Chondrocyte (in vitro differentiated cells): ENCODE measurements around the gene ABCC3. TPM values are rescaled to one million over a fixed set of nuclear protein-coding genes. Genes with fewer than 3 reads are reported as not detected.
"Not testable (repeated sequence)": the region's sequence is repeated elsewhere in the genome, so short reads cannot be mapped to it uniquely, and the experiment has no call there.

Experiments used
- DNase-seq: peaks from one replicate; pipeline ENCODE4 v3.0.0; 2021; ENCODE audit warnings: mixed read lengths, low spot score
- H3K27ac Mint-ChIP-seq: one replicate; pipeline ENCODE4 v1.8.0; 2021; ENCODE audit warnings: mild to moderate bottlenecking, moderate library complexity, mixed read lengths; ENCODE audit not compliant: unreplicated experiment
- H3K27me3 Mint-ChIP-seq: 2 replicates; pipeline ENCODE4 v1.8.0; 2021; ENCODE audit warnings: low read depth, mixed read lengths
- H3K36me3 Mint-ChIP-seq: 2 replicates; pipeline ENCODE4 v1.8.0; 2021; ENCODE audit warnings: low read depth, mixed read lengths
- H3K4me1 Mint-ChIP-seq: 2 replicates; pipeline ENCODE4 v1.8.0; 2021; ENCODE audit warnings: low read depth, mild to moderate bottlenecking, mixed read lengths
- H3K4me3 Mint-ChIP-seq: one replicate; pipeline ENCODE4 v1.8.0; 2021; ENCODE audit warnings: mild to moderate bottlenecking, moderate library complexity, mixed read lengths; ENCODE audit not compliant: unreplicated experiment
- H3K9me3 Mint-ChIP-seq: 2 replicates; pipeline ENCODE4 v1.8.0; 2021; ENCODE audit warnings: low read depth, mixed read lengths
- CTCF ChIP-seq: fragments of 200-600 bp; sonication (generic); IDR thresholded peaks from 2 replicates; pipeline ENCODE4 v1.5.0; 2021; ENCODE audit warnings: antibody characterized with exemption, mild to moderate bottlenecking, moderate library complexity
- total RNA-seq: library from RNA; stranded (reverse); gene quantifications from 3 replicates; pipeline ENCODE4 v1.2.1, GENCODE V29; 2021

ABCC3 gene
- total RNA-seq, 1 donor from 2014 or later: 2.8 TPM

GRCh38 chr17:50679008-50679544, 44.4 kb downstream of the ABCC3 start:
- Mint-ChIP-seq H3K9me3 (no peaks in the 10 kb centered on the region), H3K4me3 (no peak overlapping the region), H3K27me3 (no peaks in the 10 kb centered on the region), H3K27ac (no peak overlapping the region), H3K36me3 (no peaks in the 10 kb centered on the region), H3K4me1 (peaks cover 9% of the 10 kb centered on the region)
- no peak for TF ChIP-seq CTCF
- DNase-seq: no peak

GRCh38 chr17:50680126-50680525, 45.4 kb downstream of the ABCC3 start:
- H3K4me3 Mint-ChIP-seq: no peak overlapping the region
- no peaks in the 10 kb centered on the region for H3K27me3 Mint-ChIP-seq
- H3K9me3 Mint-ChIP-seq: no peaks in the 10 kb centered on the region
- no peaks in the 10 kb centered on the region for H3K36me3 Mint-ChIP-seq
- DNase-seq: no peak
- no peak for TF ChIP-seq CTCF
- H3K27ac Mint-ChIP-seq: no peak overlapping the region
- peaks cover 9% of the 10 kb centered on the region for H3K4me1 Mint-ChIP-seq

- not testable (repeated sequence) for H3K36me3 Mint-ChIP-seq
These were observed 46.0 kb downstream of the ABCC3 start for GRCh38 chr17:50680543-50681262.

GRCh38 chr17:50681263-50682200, 46.9 kb downstream of the ABCC3 start:
- DNase-seq: no peak
- Mint-ChIP-seq H3K4me1 (peaks cover 14% of the 10 kb centered on the region), H3K4me3 (no peak overlapping the region)

More at GRCh38 chr17:50680543-50681262, 46.0 kb downstream of the ABCC3 start:
- not testable (repeated sequence) for H3K4me3 Mint-ChIP-seq, H3K9me3 Mint-ChIP-seq, H3K27me3 Mint-ChIP-seq, DNase-seq, H3K4me1 Mint-ChIP-seq
- peak overlapping the region; percentile 10 for H3K27ac Mint-ChIP-seq

GRCh38 chr17:50682441-50682840, 47.8 kb downstream of the ABCC3 start:
- Mint-ChIP-seq H3K27me3 (no peaks in the 10 kb centered on the region), H3K4me3 (no peak overlapping the region), H3K9me3 (no peaks in the 10 kb centered on the region), H3K4me1 (peaks cover 19% of the 10 kb centered on the region), H3K27ac (no peak overlapping the region), H3K36me3 (no peaks in the 10 kb centered on the region)
- no peak for DNase-seq
- no peak for TF ChIP-seq CTCF

More at GRCh38 chr17:50681263-50682200, 46.9 kb downstream of the ABCC3 start:
- Mint-ChIP-seq H3K27me3 (no peaks in the 10 kb centered on the region), H3K36me3 (no peaks in the 10 kb centered on the region), H3K27ac (peak overlapping the region; percentile 10), H3K9me3 (no peaks in the 10 kb centered on the region)
- TF ChIP-seq CTCF: peak; percentile 85
